DLD1 (cell line): Measurements from ENCODE around the gene KIAA0753.
"Not testable (repeated sequence)": the region's sequence is repeated elsewhere in the genome, so short reads cannot be mapped to it uniquely, and the experiment has no call there.

ENCODE experiments used
- in situ Hi-C: cut with HindIII; loops from 2 replicates; pipeline ENCODE4 v1.10.0; 2017; ENCODE audit warnings: low sequenced_read_pairs

The KIAA0753 gene

DNA sequence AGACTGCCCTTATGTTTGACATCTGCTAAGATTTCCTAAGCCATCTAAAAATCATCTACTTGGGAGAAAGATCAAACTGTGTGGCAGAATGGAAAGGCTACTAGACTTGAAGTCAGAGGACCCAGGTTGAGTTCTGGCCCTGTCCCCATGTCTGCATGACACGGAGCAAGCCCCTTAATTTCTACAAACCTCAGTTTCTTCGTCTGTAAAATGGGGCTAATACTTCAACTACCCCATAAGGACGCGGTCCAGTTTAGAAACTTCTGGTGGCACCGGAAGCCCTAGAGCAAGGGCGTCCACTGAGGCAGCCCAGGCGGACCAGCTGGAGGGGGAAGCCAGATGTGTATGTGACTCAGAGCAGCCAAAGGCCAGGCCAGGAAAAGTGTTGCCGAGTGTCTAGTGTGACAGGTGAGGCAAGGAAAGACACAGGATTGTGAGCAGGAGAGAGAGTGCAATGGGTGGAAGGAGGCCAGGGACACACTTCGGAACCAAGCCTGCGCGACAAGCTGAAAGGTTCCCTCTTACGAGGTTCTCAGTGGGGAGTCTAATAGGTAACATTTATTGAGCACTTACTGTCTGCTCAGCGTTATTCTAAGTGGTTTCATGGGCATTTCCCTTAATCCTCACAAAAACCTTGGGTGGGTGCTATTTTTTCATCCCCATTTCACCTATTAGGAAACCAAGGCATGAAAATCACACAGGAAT lies 66.4 kb downstream of the KIAA0753 start:
- in situ Hi-C loops = no loop called here

DNA sequence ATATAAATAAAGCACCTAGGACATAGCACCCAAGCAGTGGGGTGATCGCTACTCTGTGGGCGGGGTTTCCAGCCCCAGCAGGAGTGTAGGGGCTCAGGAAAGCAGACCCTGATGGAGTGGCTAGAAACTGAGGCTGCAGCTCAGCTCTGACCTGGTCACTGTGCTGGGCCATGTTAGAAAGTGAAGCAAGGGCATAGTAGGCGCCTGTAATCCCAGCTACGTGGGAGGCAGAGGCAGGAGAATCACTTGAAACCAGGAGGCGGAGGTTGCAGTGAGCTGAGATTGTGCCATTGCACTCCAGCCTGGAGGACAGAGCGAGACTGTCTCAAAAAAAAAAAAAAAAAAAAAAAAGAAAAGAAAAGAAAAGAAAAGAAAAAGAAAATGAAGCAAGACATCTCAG lies 67.0 kb downstream of the KIAA0753 start:
- in situ Hi-C loops = not testable (repeated sequence)

- in situ Hi-C loops = no loop called here
Measured at GRCh38 chr17:6572972-6573370, 67.5 kb downstream of the KIAA0753 start.

GRCh38 chr17:6571452-6571781 lies 69.1 kb downstream of the KIAA0753 start:
- in situ Hi-C loops = no loop called here

- in situ Hi-C loops = no loop called here
Measured at GRCh38 chr17:6570731-6571451, 69.6 kb downstream of the KIAA0753 start.

DNA sequence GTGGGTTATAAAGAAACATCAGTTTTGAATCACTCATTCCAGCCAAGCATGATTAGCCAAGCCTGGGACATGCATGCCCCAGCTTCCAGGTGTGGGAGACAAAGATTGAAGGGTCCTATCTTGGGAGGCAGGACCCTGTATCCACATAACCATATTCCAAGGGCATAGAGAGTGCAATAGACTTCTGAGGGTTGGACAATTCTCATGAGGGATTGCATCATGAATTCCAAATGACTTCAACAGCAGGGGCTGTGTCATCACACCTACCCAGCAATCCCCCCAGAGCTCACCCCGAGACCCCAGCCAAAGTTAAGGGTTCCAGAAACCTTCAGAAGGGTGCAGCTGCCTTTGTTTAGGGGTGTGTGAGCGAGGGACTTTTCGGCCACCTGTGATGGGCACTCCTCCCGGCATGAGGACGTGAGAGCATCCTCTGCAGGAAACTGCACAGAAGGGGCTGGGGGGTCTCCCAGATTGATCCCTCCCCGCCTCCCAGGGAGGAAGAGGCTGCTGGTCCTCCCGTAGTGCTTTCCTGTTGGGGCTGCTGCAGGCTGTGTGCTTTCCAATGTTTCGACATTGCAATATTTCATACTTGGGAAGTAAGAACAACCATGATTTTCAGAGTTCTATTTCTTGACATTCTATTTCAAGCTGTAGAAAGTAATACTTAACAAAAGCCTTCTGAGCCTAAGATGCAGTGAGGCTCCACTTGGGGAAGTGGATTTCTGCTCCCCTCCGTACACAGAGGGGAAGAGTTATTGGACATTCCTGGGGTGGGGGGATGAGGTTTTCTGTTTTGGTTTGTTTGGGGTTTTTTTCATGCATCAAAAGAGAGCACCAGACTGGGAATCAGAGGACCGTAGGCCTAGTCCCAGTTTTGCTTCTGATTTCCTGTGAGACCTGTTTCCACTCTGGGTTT lies 70.9 kb downstream of the KIAA0753 start:
- in situ Hi-C loops = no loop called here

GRCh38 chr17:6568184-6568758 lies 72.2 kb downstream of the KIAA0753 start:
- in situ Hi-C loops = no loop called here

DNA sequence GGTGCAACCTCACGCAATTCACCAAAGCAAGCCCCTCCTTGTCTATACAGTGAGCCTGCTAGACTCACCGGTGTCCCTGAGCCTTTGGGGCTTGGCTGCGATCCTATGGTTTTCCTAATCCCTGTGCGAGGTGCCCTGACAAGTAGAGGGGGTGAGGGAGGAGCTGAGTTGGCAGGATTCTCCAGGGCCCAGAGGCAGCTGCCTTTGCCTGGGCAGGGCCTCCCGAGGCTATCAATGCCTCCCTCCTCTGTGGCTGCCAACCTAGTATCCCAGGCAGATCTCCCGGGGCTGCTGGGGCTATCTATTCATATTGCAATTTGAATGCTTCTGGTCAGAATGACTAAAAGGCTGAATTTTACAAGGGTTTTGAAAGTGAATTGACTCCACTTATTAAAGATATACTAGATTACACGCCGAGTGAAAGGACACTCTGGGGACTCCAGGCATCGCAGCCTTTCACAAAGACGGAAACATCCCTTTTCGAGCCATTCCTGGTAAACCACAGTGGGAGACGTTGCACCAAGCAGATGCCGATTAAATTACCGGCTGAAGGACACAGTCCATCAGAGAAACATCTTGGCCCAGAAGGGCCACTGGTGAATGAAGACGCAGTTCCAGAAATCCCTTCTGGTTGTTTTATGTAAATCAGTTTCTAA lies 72.9 kb downstream of the KIAA0753 start:
- in situ Hi-C loops = no loop called here

GRCh38 chr17:6561446-6561845 lies 79.1 kb downstream of the KIAA0753 start:
- in situ Hi-C loops = no loop called here

DNA sequence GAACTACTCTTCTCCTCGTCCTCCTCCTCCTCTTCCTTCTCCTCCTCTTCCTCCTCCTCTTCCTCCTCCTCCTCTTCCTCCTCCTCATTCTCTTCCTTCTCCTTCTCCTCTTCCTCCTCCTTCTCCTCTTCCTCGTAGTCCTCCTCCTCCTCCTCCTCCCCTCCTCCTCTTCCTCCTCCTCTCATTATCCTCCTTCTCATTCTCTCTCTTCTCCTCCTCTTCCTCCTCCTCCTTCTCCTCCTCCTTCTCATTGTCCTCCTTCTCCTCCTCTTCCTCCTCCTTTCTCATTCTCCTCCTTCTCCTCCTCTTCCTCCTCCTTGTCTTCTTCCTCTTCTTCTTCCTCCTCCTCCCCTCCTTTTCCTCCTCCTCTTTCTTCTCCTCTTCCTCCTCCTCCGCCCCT lies 80.0 kb downstream of the KIAA0753 start:
- in situ Hi-C loops = no loop called here

GRCh38 chr17:6559753-6560215 lies 80.7 kb downstream of the KIAA0753 start:
- in situ Hi-C loops = no loop called here

DNA sequence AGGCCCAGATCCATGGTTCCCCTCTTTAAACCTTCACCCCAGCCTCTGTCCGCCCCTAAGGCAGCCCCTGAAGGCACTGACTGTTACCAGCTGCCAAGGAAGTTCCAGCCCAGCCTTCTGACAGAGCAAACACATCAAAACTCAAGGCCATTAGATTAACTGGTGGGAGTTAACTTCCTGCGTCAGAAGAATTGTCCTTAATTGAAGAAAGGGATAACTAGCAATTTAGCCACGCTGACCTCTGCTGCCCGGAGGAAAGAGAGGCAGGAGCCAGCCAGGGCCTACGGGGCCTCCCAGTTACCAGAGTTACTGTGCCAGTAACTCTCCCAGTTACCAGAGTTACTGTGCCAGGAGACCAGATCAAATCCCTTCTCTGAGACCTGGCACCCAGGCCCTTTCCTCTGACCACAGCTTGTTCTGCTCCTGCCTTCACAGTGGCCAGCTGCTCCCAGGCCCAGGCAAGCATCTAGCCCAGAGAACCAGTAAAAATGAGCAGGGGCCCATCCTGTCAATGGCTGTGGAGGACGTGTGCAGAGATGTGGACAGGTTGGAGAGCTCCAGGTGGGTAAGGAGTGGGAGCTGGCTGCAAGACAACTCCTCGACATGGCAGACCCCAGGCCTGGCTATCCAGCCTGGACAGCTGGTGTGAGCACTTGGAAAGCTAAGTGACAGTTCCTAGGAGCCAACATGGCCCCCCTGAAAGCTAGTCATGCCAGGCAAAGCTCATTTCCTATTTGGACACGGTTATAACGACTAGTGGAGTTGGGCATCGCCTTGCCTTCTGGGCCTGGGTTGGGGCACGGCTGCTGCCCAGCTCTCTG lies 81.4 kb downstream of the KIAA0753 start:
- in situ Hi-C loops = no loop called here

DNA sequence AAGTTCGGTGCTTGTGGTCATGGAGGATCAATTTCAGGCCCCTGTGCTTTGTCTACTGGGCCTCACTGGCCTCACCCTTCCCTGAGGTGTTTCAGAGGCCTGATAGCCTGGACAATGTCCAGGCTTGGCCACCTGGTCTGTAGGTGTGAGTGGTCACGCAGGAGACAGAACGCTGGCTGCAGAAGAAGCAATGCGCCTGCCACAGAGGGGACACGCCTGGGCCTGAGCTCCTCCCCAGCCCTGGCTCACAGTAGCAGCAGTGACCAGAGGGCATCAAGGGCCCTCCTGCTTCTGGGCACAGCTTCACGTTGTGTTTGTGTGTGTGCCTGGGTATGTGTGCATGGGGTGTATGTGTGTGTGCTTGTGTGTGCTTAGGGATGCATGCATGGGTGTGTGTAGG lies 82.2 kb downstream of the KIAA0753 start:
- in situ Hi-C loops = no loop called here

DNA sequence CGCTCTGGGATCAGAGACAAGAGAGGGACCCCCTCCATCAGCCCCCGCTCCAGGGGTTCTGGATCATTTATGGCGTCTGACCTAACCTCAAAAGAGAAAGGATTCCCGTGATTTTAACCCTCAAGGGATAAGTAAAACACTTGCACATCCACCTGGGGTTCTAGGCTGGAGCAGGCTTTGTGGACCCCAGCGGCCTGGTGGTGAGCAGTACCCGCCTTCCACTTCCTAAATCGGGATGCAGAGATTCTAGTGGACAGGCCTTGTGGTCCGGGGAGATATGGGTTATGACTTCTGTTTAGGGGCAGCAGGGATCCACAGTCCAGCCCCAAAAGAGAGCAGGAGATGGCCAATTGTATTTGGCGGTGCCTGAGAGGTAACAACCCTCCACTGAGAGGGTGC lies 83.5 kb downstream of the KIAA0753 start:
- in situ Hi-C loops = no loop called here

- in situ Hi-C loops = no loop called here
Measured at GRCh38 chr17:6556121-6557039, 84.1 kb downstream of the KIAA0753 start, which contains the start of gene PITPNM3. Gene PITPNM3 (minus strand): TSS chr17:6556555. CDS start chr17:6556406, 149 bp downstream.

DNA sequence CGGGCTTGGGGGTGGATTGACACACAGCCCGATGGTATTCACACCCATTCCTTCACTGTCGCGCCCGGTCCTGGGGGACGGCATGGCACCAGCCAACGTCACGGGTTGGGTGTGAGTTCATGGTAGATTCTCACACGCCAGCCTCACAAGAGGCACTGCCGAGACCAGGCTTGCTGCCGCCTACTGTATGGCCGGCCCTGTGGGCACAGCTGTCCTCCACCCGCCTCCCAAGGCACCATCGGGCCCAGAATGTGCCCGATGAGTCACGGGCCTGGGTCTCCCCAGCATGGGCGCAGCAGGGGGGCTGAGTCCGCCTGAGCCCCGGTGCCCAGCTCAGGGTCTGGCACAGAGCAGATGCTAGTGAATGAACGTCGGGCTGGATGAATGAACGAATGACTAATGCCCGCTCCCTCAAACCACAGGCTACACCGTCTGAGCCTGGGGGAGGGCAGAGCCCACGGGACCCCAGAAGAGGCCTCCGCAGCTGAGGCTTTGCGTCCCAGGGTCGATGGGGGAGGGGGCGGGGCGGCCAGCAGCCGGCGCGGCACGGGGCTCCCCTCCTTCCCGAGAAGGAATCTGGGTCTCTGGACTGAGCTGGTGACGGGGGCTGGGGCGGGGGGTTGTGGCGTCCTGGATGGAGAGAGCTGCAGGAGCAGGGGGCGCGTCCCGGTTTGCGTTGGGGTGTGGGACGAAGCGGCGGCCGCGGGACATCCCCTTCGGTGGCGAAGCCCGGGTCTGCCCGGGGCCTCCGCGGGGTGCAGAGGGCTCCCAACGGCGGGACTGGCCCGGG lies 85.0 kb downstream of the KIAA0753 start:
- in situ Hi-C loops = no loop called here

DNA sequence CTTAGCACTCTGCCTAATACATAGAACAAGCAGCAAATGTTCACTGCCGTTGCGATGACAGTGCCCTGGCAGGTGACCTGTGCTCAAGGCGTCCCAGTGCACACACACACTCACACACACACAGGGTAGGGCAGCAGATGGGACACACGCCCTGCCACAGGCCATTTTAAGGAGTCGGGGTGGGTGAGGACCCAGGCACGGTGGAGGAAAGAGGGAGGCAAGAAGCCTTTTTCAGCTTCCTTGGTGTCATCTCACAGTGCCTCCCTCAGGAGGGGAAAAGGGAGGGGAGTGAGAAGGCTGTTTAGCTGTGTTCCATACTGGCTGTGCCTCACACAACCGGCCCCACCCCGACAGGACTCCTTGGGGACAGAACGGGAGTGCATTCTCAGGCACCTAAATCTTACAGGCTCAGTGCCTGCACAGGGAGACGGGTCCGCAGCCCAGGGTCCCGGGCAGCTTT lies 85.6 kb downstream of the KIAA0753 start:
- in situ Hi-C loops = no loop called here

- in situ Hi-C loops = no loop called here
Measured at GRCh38 chr17:6554342-6554741, 86.2 kb downstream of the KIAA0753 start.
